ENCODE measurements around the gene PSMD2.
A peak's percentile ranks its signal among the peaks of the same experiment; 100 is the strongest.

The PSMD2 gene

GRCh38 chr3:184282941-184283340, 16.1 kb upstream of the PSMD2 start:
- no peak for TF ChIP-seq CTCF (IDR thresholded peaks at IDR 0.05)
- Histone ChIP-seq H3K27me3 (ENCODE audit: control insufficient read depth, insufficient read depth, low read length) (no peaks in the 10 kb centered on the region), H3K27ac (no peak overlapping the region), H3K9me3 (ENCODE audit: control insufficient read depth, low read length) (no peaks in the 10 kb centered on the region), H3K4me3 (ENCODE audit: low read depth, low read length) (no peak overlapping the region), H3K79me2 (no peaks in the 10 kb centered on the region), H3K36me3 (ENCODE audit: control insufficient read depth, insufficient read depth, low read length) (no peaks in the 10 kb centered on the region), H3K4me2 (ENCODE audit: low read length) (no peak overlapping the region), H3K4me1 (peaks cover 3% of the 10 kb centered on the region), H2AFZ (no peak overlapping the region), H3K9ac (no peak overlapping the region)

- no peak for TF ChIP-seq CTCF (IDR thresholded peaks at IDR 0.05)
- Histone ChIP-seq H3K27me3 (ENCODE audit: control insufficient read depth, insufficient read depth, low read length) (no peaks in the 10 kb centered on the region), H3K4me3 (ENCODE audit: low read depth, low read length) (no peak overlapping the region), H3K9ac (no peak overlapping the region), H3K9me3 (ENCODE audit: control insufficient read depth, low read length) (no peaks in the 10 kb centered on the region), H3K79me2 (no peaks in the 10 kb centered on the region), H3K4me2 (ENCODE audit: low read length) (no peak overlapping the region), H3K36me3 (ENCODE audit: control insufficient read depth, insufficient read depth, low read length) (no peaks in the 10 kb centered on the region), H3K27ac (no peak overlapping the region), H2AFZ (no peak overlapping the region), H3K4me1 (peaks cover 3% of the 10 kb centered on the region)
Observed at GRCh38 chr3:184283681-184284080, 15.4 kb upstream of the PSMD2 start.

- Histone ChIP-seq H3K9ac (no peak overlapping the region), H3K4me3 (ENCODE audit: low read depth, low read length) (no peak overlapping the region), H3K4me1 (peaks cover 3% of the 10 kb centered on the region), H3K27ac (no peak overlapping the region), H2AFZ (peak overlapping the region; percentile 8), H3K4me2 (ENCODE audit: low read length) (no peak overlapping the region), H3K36me3 (ENCODE audit: control insufficient read depth, insufficient read depth, low read length) (no peaks in the 10 kb centered on the region), H3K79me2 (no peaks in the 10 kb centered on the region), H3K27me3 (ENCODE audit: control insufficient read depth, insufficient read depth, low read length) (no peaks in the 10 kb centered on the region), H3K9me3 (ENCODE audit: control insufficient read depth, low read length) (no peaks in the 10 kb centered on the region)
- peak; percentile 50 for TF ChIP-seq CTCF (IDR thresholded peaks at IDR 0.05)
Observed at GRCh38 chr3:184284696-184285095, 14.3 kb upstream of the PSMD2 start.

GRCh38 chr3:184289426-184289938, 9.6 kb upstream of the PSMD2 start:
- no peak overlapping the region for H3K4me3 ChIP-seq (ENCODE audit: low read depth, low read length)
- no peaks in the 10 kb centered on the region for H3K27me3 ChIP-seq (ENCODE audit: control insufficient read depth, insufficient read depth, low read length)
- peak; percentile 69 for TF ChIP-seq CTCF (IDR thresholded peaks at IDR 0.05)
- no peak overlapping the region for H3K9ac ChIP-seq
- H2AFZ ChIP-seq, result no peak overlapping the region
- H3K4me2 ChIP-seq (ENCODE audit: low read length), result no peak overlapping the region
- H3K9me3 ChIP-seq (ENCODE audit: control insufficient read depth, low read length), result no peaks in the 10 kb centered on the region
- H3K79me2 ChIP-seq, result no peaks in the 10 kb centered on the region
- no peak overlapping the region for H3K27ac ChIP-seq
- peaks cover 2% of the 10 kb centered on the region for H3K4me1 ChIP-seq
- H3K36me3 ChIP-seq (ENCODE audit: control insufficient read depth, insufficient read depth, low read length), result no peaks in the 10 kb centered on the region

- Histone ChIP-seq H3K9me3 (ENCODE audit: control insufficient read depth, low read length) (no peaks in the 10 kb centered on the region), H3K27ac (no peak overlapping the region), H3K27me3 (ENCODE audit: control insufficient read depth, insufficient read depth, low read length) (no peaks in the 10 kb centered on the region), H3K79me2 (no peaks in the 10 kb centered on the region), H3K4me2 (ENCODE audit: low read length) (no peak overlapping the region), H2AFZ (no peak overlapping the region), H3K9ac (no peak overlapping the region), H3K36me3 (ENCODE audit: control insufficient read depth, insufficient read depth, low read length) (no peaks in the 10 kb centered on the region), H3K4me1 (no peaks in the 10 kb centered on the region), H3K4me3 (ENCODE audit: low read depth, low read length) (no peak overlapping the region)
- no peak for TF ChIP-seq CTCF (IDR thresholded peaks at IDR 0.05)
Observed at GRCh38 chr3:184290331-184290730, 8.7 kb upstream of the PSMD2 start.

Measured in parathyroid adenoma (tissue), 2 donors.